Measurements from ENCODE around the gene STK39.

DNA sequence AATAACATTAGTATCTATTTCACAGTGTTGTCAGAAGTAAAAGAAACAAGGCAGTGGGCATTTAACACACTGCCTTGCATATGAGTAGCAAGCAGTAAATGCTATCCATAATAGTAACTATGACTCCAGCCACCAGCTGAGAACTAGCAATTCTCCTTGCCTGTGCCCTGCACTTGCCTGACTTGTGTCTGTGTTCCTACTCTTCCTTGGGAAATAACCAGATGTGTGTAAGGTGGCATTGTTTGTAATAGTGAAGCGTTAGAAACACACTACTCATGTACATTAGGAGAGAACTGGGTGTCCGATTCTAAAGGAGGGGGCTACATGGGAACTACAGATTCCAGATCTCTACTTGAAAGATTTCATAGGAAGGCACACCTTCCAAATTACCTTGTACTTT, 197.8 kb downstream of the STK39 start:
- no peak for TF ChIP-seq NFE2L2 (conservative IDR thresholded peaks at IDR 0.05; ENCODE audit: low read length)
- no peak for TF ChIP-seq RFX5 (IDR thresholded peaks at IDR 0.05)
- TF ChIP-seq, protein P1, sequence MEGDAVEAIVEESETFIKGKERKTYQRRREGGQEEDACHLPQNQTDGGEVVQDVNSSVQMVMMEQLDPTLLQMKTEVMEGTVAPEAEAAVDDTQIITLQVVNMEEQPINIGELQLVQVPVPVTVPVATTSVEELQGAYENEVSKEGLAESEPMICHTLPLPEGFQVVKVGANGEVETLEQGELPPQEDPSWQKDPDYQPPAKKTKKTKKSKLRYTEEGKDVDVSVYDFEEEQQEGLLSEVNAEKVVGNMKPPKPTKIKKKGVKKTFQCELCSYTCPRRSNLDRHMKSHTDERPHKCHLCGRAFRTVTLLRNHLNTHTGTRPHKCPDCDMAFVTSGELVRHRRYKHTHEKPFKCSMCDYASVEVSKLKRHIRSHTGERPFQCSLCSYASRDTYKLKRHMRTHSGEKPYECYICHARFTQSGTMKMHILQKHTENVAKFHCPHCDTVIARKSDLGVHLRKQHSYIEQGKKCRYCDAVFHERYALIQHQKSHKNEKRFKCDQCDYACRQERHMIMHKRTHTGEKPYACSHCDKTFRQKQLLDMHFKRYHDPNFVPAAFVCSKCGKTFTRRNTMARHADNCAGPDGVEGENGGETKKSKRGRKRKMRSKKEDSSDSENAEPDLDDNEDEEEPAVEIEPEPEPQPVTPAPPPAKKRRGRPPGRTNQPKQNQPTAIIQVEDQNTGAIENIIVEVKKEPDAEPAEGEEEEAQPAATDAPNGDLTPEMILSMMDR (IDR thresholded peaks at IDR 0.05): no peak
- TF ChIP-seq HEYL (CRISPR knock-in tag; IDR thresholded peaks at IDR 0.05): no peak
- TF ChIP-seq POLR2A (IDR thresholded peaks at IDR 0.05; ENCODE audit: low read length): no peak
- TF ChIP-seq MYC (IDR thresholded peaks at IDR 0.05; ENCODE audit: borderline replicate concordance, low read length): no peak
- TF ChIP-seq JUN (IDR thresholded peaks at IDR 0.05): no peak
- no peak for TF ChIP-seq EP300 (IDR thresholded peaks at IDR 0.05)
- no peak for TF ChIP-seq KDM1A (IDR thresholded peaks at IDR 0.05; ENCODE audit: low read depth)
- TF ChIP-seq, protein P2, sequence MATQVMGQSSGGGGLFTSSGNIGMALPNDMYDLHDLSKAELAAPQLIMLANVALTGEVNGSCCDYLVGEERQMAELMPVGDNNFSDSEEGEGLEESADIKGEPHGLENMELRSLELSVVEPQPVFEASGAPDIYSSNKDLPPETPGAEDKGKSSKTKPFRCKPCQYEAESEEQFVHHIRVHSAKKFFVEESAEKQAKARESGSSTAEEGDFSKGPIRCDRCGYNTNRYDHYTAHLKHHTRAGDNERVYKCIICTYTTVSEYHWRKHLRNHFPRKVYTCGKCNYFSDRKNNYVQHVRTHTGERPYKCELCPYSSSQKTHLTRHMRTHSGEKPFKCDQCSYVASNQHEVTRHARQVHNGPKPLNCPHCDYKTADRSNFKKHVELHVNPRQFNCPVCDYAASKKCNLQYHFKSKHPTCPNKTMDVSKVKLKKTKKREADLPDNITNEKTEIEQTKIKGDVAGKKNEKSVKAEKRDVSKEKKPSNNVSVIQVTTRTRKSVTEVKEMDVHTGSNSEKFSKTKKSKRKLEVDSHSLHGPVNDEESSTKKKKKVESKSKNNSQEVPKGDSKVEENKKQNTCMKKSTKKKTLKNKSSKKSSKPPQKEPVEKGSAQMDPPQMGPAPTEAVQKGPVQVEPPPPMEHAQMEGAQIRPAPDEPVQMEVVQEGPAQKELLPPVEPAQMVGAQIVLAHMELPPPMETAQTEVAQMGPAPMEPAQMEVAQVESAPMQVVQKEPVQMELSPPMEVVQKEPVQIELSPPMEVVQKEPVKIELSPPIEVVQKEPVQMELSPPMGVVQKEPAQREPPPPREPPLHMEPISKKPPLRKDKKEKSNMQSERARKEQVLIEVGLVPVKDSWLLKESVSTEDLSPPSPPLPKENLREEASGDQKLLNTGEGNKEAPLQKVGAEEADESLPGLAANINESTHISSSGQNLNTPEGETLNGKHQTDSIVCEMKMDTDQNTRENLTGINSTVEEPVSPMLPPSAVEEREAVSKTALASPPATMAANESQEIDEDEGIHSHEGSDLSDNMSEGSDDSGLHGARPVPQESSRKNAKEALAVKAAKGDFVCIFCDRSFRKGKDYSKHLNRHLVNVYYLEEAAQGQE (IDR thresholded peaks at IDR 0.05): no peak
- TF ChIP-seq CHD4 (IDR thresholded peaks at IDR 0.05; ENCODE audit: borderline replicate concordance): no peak
- no peak for TF ChIP-seq RCOR1 (IDR thresholded peaks at IDR 0.05; ENCODE audit: low read depth, low read length)
- TF ChIP-seq JUNB (IDR thresholded peaks at IDR 0.05): no peak

All from A549 (cell line).